Naive thymus-derived CD4-positive, alpha-beta T cell (primary cell): ENCODE results near the gene CCL15. TPM values are rescaled to one million over a fixed set of nuclear protein-coding genes. Genes with fewer than 3 reads are reported as not detected.
"Not testable (repeated sequence)": the region's sequence is repeated elsewhere in the genome, so short reads cannot be mapped to it uniquely, and the experiment has no call there.

Source experiments
- ATAC-seq: fragments of 150-1000 bp; cut with Tn5 transposase; 2 replicates; pipeline ENCODE4 v1.10.0; 2021; ENCODE audit warnings: mild to moderate bottlenecking, moderate library complexity
- CTCF ChIA-PET: fragments of 350-600 bp; sonication (Branson Sonifier 250); formaldehyde crosslinking; loops from one replicate; lab custom pipeline; 2021; ENCODE audit warnings: antibody characterized with exemption; lab: Charles Lee
- POLR2A ChIA-PET: fragments of 350-600 bp; sonication (Branson Sonifier 250); formaldehyde crosslinking; loops from one replicate; lab custom pipeline; 2021; ENCODE audit warnings: antibody characterized with exemption, inconsistent platforms; lab: Charles Lee
- DNase-seq, 9 donors: peaks; one replicate each; pipeline versions ENCODE4 v3.0.0 to v3.0.0-alpha.2; 2020 to 2022; ENCODE audit warnings: mixed read lengths in 1 of 9
- H3K27ac ChIP-seq: one replicate; pipeline ENCODE4 v1.7.0; 2013; ENCODE audit warnings: mild to moderate bottlenecking, low read depth, low read length, moderate library complexity
- H3K27me3 ChIP-seq, 2 donors: one replicate each; pipeline ENCODE4 v1.7.0; 2013; ENCODE audit warnings: low read length in 2 of 2, mild to moderate bottlenecking in 2 of 2, moderate library complexity in 2 of 2; ENCODE audit not compliant: control insufficient read depth in 2 of 2, insufficient read depth in 2 of 2
- H3K36me3 ChIP-seq, 3 experiments: 1 replicate in 2 of 3; 2 replicates in 1 of 3; pipeline ENCODE4 v1.7.0; 2013; ENCODE audit warnings: low read length in 3 of 3, mild to moderate bottlenecking in 3 of 3, moderate library complexity in 1 of 3; ENCODE audit not compliant: insufficient read depth in 3 of 3, control insufficient read depth in 2 of 3
- H3K4me1 ChIP-seq, 2 donors: one replicate each; pipeline ENCODE4 v1.7.0; 2013; ENCODE audit warnings: low read length in 2 of 2, mild to moderate bottlenecking in 2 of 2, moderate library complexity in 1 of 2; ENCODE audit not compliant: control insufficient read depth in 2 of 2, insufficient read depth in 2 of 2
- H3K4me3 ChIP-seq: 2 replicates; pipeline ENCODE4 v1.7.0; 2013; ENCODE audit warnings: mild to moderate bottlenecking, low read length
- H3K9me3 ChIP-seq, 3 experiments: 1 replicate in 2 of 3; 2 replicates in 1 of 3; pipeline ENCODE4 v1.7.0; 2013; ENCODE audit warnings: low read length in 3 of 3; ENCODE audit not compliant: control insufficient read depth in 2 of 3
- H3K27ac Mint-ChIP-seq, 9 donors: one replicate each; pipeline ENCODE4 v1.8.0; 2020 to 2022; ENCODE audit warnings: mixed read lengths in 9 of 9, mild to moderate bottlenecking in 8 of 9, moderate library complexity in 5 of 9, inconsistent platforms in 2 of 9
- H3K27me3 Mint-ChIP-seq, 5 donors: one replicate each; pipeline ENCODE4 v1.8.0; 2021 to 2022; ENCODE audit warnings: mixed read lengths in 5 of 5, mild to moderate bottlenecking in 1 of 5
- H3K36me3 Mint-ChIP-seq, 5 donors: one replicate each; pipeline ENCODE4 v1.8.0; 2020 to 2022; ENCODE audit warnings: mixed read lengths in 5 of 5, mild to moderate bottlenecking in 3 of 5, inconsistent platforms in 1 of 5
- H3K4me1 Mint-ChIP-seq, 7 donors: one replicate each; pipeline ENCODE4 v1.8.0; 2020 to 2022; ENCODE audit warnings: mixed read lengths in 7 of 7, mild to moderate bottlenecking in 3 of 7, inconsistent platforms in 1 of 7
- H3K4me3 Mint-ChIP-seq, 10 donors: one replicate each; pipeline ENCODE4 v1.8.0; 2020 to 2022; ENCODE audit warnings: mild to moderate bottlenecking in 10 of 10, mixed read lengths in 10 of 10, moderate library complexity in 6 of 10, inconsistent platforms in 2 of 10
- H3K9me3 Mint-ChIP-seq, 11 donors: one replicate each; pipeline ENCODE4 v1.8.0; 2020 to 2022; ENCODE audit warnings: mixed read lengths in 11 of 11, mild to moderate bottlenecking in 4 of 11, inconsistent platforms in 1 of 11, moderate library complexity in 1 of 11
- intact Hi-C, 2 donors: fragments of 100-400 bp; cut with micrococcal nuclease; formaldehyde crosslinking; loops; one replicate each; pipeline ENCODE4 v1.15.1; 2023
- polyA plus RNA-seq, 2 donors: library from polyadenylated mRNA; unstranded; fragments of 300-500 nt; fragmentation: Illumina TruSeq; gene quantifications; one replicate each; pipeline ENCODE4 v1.2.3, GENCODE V29; 2021
- total RNA-seq, 6 experiments: library from RNA in 5 of 6; stranded (reverse) in 5 of 6; gene quantifications; 1 replicate in 5 of 6; 2 replicates in 1 of 6; pipeline ENCODE4 v1.2.3 and lab custom pipeline; 2021 to 2026

Gene CCL15
- total and polyA plus RNA-seq, 7 experiments from 2014 or later: not detected

DNA sequence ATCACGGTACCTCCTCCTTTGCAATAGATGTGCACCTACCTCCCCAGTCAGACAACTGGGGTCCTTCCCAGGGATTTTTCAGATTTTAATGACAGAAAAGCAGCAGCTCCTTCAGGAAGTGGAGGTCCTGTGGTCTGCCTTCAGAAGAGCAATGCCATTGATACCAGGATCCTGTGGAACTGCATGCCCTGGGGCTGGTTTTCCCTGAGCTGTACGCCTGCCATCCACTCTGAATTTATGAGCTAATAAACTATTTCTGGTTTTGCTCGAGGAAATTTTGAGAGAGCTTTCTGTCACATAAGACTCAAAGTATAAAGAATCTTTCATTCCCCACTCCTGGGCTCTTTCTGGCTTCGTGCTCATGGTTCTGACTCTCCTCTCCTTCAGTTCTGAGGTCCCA is 26.4 kb upstream of the CCL15 start:
- intact Hi-C loops: no loop called here
- Mint-ChIP-seq H3K9me3 (peaks cover 0 to 6% (median 0%) of the 10 kb centered on the region in 11 donors), H3K4me3 (no peak overlapping the region), H3K36me3 (no peaks in the 10 kb centered on the region), H3K4me1 (no peaks in the 10 kb centered on the region), H3K27ac (no peak overlapping the region), H3K27me3 (peaks cover 16 to 42% (median 26%) of the 10 kb centered on the region in 5 donors)
- ATAC-seq (no peak), DNase-seq (no peak)
- no peaks in the 10 kb centered on the region for H3K9me3 ChIP-seq
- H3K4me1 ChIP-seq: no peaks in the 10 kb centered on the region
- CTCF ChIA-PET: no interaction called here
- H3K27me3 ChIP-seq: no peaks in the 10 kb centered on the region
- POLR2A ChIA-PET: no interaction called here
- no peak overlapping the region for H3K4me3 ChIP-seq
- no peak overlapping the region for H3K27ac ChIP-seq
- H3K36me3 ChIP-seq: no peaks in the 10 kb centered on the region

DNA sequence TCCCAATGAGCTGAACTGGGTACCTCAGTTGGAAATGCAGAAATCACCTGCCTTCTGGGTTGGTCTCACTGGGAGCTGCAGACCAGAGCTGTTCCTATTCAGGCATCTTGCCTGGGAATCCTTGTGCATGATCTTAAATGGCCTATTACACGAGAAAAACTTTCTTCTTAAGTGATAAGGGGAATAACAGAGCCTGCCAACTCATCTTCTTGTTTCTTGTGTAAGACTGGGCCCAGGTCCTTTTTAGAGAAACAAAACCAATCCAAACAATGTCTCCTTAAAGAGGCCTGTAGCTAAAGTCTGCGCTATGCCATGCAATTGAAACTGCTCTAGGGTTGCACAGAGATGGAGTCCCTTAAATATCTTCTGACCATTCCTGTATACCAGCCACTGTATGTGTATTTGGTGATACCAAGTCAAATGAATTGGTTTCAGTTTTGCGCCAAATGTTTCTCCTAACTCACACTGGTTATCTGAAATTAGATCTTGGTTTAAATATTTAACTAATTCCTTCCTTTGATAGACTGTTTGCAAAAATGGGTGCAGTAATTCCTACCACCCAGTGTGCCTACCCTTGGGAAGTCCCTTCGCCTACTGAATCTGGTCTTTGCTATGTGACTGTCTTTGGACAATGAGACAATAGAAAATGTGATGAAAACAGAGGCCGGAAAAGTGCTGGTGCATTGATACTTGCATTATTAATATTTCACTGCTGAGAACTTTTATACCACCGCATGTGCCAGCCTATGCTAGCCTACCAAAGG is 22.9 kb upstream of the CCL15 start:
- H3K27me3 ChIP-seq: no peaks in the 10 kb centered on the region
- no peak overlapping the region for H3K4me3 Mint-ChIP-seq
- H3K9me3 Mint-ChIP-seq: peaks cover 0 to 4% (median 2%) of the 10 kb centered on the region in 11 donors
- CTCF ChIA-PET: no interaction called here
- POLR2A ChIA-PET: no interaction called here
- H3K36me3 ChIP-seq: no peaks in the 10 kb centered on the region
- peaks cover 18 to 40% (median 33%) of the 10 kb centered on the region in 5 donors for H3K27me3 Mint-ChIP-seq
- H3K36me3 Mint-ChIP-seq: no peaks in the 10 kb centered on the region
- DNase-seq (no peak), ATAC-seq (no peak)
- no peak overlapping the region for H3K27ac ChIP-seq
- intact Hi-C loops: no loop called here
- no peaks in the 10 kb centered on the region for H3K4me1 ChIP-seq
- no peak overlapping the region for H3K4me3 ChIP-seq
- H3K4me1 Mint-ChIP-seq: peaks cover 0 to 1% (median 0%) of the 10 kb centered on the region in 7 donors
- no peaks in the 10 kb centered on the region for H3K9me3 ChIP-seq
- no peak overlapping the region for H3K27ac Mint-ChIP-seq

DNA sequence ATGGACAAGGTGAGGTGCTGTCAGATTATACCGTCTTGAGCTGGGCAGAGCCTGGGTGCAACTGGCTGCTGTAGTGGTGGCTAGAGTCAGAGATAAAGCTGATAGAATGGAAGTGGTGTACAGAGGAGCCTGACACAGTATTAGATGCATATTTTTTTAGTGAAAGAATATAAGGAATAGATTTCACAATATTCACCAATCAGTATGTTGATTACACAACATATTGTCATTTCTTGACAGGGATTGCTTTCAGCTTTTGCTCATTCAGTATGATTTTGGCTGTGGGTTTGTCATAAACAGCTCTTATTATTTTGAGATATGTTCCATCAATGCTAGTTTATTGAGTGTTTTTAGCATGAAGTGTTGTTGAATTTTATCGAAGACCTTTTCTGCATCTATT is 18.1 kb upstream of the CCL15 start:
- H3K27ac Mint-ChIP-seq: no peak overlapping the region
- DNase-seq (no peak), ATAC-seq (no peak)
- no peaks in the 10 kb centered on the region for H3K9me3 ChIP-seq
- no peaks in the 10 kb centered on the region for H3K36me3 Mint-ChIP-seq
- H3K4me1 Mint-ChIP-seq: peaks cover 0 to 4% (median 0%) of the 10 kb centered on the region in 7 donors
- H3K36me3 ChIP-seq: no peaks in the 10 kb centered on the region
- H3K4me1 ChIP-seq: no peaks in the 10 kb centered on the region
- H3K9me3 Mint-ChIP-seq: peaks cover 0 to 4% (median 2%) of the 10 kb centered on the region in 11 donors
- ChIA-PET POLR2A (no interaction called here), CTCF (no interaction called here)
- H3K27me3 ChIP-seq: no peaks in the 10 kb centered on the region
- no peak overlapping the region for H3K4me3 ChIP-seq
- H3K27me3 Mint-ChIP-seq: peaks cover 13 to 53% (median 36%) of the 10 kb centered on the region in 5 donors
- intact Hi-C loops: no loop called here
- H3K4me3 Mint-ChIP-seq: no peak overlapping the region
- H3K27ac ChIP-seq: no peak overlapping the region

DNA sequence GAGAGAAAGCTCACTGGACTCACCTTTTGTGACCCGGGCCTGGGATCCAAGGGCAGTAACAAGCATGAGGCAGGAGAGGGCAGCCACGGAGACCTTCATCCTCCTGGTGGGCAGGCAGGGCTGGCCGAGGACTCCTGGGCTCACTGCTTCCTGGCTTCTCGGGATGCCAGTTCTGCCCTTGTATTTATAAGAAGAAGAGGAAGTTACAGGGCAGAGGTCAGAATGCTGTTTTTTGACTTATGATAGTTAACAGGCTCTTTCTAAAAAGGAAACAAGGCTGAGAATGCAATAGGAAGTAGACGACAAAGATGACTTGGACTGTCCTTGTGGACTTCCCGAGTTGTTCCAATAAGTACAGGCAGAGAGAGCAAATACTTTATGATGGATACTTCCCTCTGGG is 16.4 kb upstream of the CCL15 start, which contains the start of gene CCL23:
CCL23 (minus strand) TSS at position 174 of the 400 bp plus-strand sequence; CDS start at position 99, 75 bp downstream.
- ChIA-PET CTCF (no interaction called here), POLR2A (no interaction called here)
- no peaks in the 10 kb centered on the region for H3K9me3 ChIP-seq
- intact Hi-C loops: no loop called here
- ATAC-seq (peak; percentile 26), DNase-seq (no peak)
- peaks cover 17 to 51% (median 30%) of the 10 kb centered on the region in 5 donors for H3K27me3 Mint-ChIP-seq
- peaks cover 0 to 6% (median 0%) of the 10 kb centered on the region in 7 donors for H3K4me1 Mint-ChIP-seq
- H3K9me3 Mint-ChIP-seq: peaks cover 0 to 3% (median 0%) of the 10 kb centered on the region in 11 donors
- H3K27ac ChIP-seq: no peak within 1 kb of the TSS
- no peak within 1 kb of the TSS for H3K4me3 ChIP-seq
- H3K27ac Mint-ChIP-seq: no peak within 1 kb of the TSS
- H3K27me3 ChIP-seq: no peaks in the 10 kb centered on the region
- no peaks in the 10 kb centered on the region for H3K4me1 ChIP-seq
- no peaks in the 10 kb centered on the region for H3K36me3 ChIP-seq
- no peaks in the 10 kb centered on the region for H3K36me3 Mint-ChIP-seq
- no peak within 1 kb of the TSS for H3K4me3 Mint-ChIP-seq

DNA sequence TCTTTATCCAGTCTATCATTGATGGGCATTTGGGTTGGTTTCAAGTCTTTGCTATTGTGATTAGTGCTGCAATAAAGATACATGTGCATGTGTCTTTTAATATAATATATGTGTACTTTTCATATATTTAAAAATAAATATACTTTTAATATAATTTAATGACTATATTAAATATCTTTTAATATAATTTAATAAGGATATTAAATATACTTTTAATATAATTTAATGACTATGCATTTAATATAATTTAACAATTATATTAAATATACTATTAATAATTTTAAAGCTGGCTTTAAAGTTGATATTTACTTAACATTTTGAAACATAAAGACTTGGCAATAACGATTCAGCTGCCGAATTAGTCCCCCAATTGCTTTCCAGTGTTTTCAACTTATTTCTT is 15.2 kb upstream of the CCL15 start:
- CTCF ChIA-PET: no interaction called here
- no peak overlapping the region for H3K27ac Mint-ChIP-seq
- H3K27me3 ChIP-seq: no peaks in the 10 kb centered on the region
- DNase-seq: no peak
- peaks cover 23 to 48% (median 28%) of the 10 kb centered on the region in 5 donors for H3K27me3 Mint-ChIP-seq
- peaks cover 0 to 9% (median 0%) of the 10 kb centered on the region in 11 donors for H3K9me3 Mint-ChIP-seq
- POLR2A ChIA-PET: interaction anchor here (0.8 kb wide), 1 partner anchor 48 kb away, joined by 3 read pairs; the partner anchor contains the start of gene CCL18
- no peaks in the 10 kb centered on the region for H3K36me3 ChIP-seq
- no peaks in the 10 kb centered on the region for H3K9me3 ChIP-seq
- H3K4me1 ChIP-seq: no peaks in the 10 kb centered on the region
- ATAC-seq: no peak
- intact Hi-C loops: no loop called here
- H3K36me3 Mint-ChIP-seq: no peaks in the 10 kb centered on the region
- H3K27ac ChIP-seq: no peak overlapping the region
- peaks cover 0 to 7% (median 0%) of the 10 kb centered on the region in 7 donors for H3K4me1 Mint-ChIP-seq
- no peak overlapping the region for H3K4me3 ChIP-seq
- H3K4me3 Mint-ChIP-seq: no peak overlapping the region

DNA sequence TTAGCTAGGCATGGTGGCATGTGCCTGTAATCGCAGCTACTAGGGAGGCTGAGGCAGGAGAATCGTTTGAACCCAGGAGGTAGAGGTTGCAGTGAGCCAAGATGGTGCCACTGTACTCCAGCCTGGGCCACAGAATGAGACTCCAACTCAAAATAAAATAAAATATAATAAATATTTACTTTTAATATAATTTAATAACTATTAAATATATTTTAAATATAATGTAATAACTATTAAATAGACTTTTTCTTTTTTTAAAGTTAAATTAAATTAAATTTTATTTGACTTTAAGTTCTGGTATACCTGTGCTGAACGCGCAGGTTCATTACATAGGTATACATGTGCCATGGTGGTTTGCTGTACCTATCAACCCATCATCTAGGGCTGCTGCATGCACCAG is 14.5 kb upstream of the CCL15 start:
- H3K27ac Mint-ChIP-seq, H3K9me3 ChIP-seq, ATAC-seq, H3K4me3 ChIP-seq, H3K27me3 ChIP-seq, H3K27ac ChIP-seq, DNase-seq, intact Hi-C loops, CTCF ChIA-PET, H3K4me1 Mint-ChIP-seq, H3K4me3 Mint-ChIP-seq, POLR2A ChIA-PET, H3K36me3 Mint-ChIP-seq, H3K36me3 ChIP-seq, H3K9me3 Mint-ChIP-seq, H3K4me1 ChIP-seq: not testable (repeated sequence)
- peaks cover 21 to 42% (median 29%) of the 10 kb centered on the region in 5 donors for H3K27me3 Mint-ChIP-seq

DNA sequence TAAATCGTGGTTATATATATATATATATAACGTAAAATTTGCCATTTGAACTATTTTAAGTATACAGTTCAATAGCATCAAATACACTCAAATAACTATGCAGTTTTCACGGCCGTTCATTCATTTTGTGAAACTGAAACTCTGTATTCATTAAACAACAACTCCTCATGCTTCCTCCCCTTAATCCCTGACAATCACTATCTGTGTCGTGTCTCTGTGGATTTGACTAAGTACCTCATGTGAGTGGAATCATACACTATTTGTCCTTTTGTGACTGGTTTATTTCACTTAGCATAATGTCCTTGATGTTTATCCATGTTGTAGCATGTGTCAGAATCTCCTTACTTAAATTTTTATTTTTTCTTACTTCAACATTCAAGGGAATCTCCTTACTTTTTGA is 13.6 kb upstream of the CCL15 start:
- no peak for DNase-seq
- no peaks in the 10 kb centered on the region for H3K27me3 ChIP-seq
- peaks cover 18 to 33% (median 29%) of the 10 kb centered on the region in 5 donors for H3K27me3 Mint-ChIP-seq
- H3K27ac Mint-ChIP-seq: no peak overlapping the region
- ChIA-PET CTCF (no interaction called here), POLR2A (no interaction called here)
- H3K4me1 ChIP-seq: no peaks in the 10 kb centered on the region
- no peak overlapping the region for H3K27ac ChIP-seq
- H3K4me3 Mint-ChIP-seq: no peak overlapping the region
- H3K9me3 ChIP-seq: no peaks in the 10 kb centered on the region
- H3K4me3 ChIP-seq: no peak overlapping the region
- no peaks in the 10 kb centered on the region for H3K36me3 Mint-ChIP-seq
- ATAC-seq: no peak
- intact Hi-C loops: no loop called here
- peaks cover 0 to 11% (median 3%) of the 10 kb centered on the region in 11 donors for H3K9me3 Mint-ChIP-seq
- H3K4me1 Mint-ChIP-seq: peaks cover 0 to 11% (median 0%) of the 10 kb centered on the region in 7 donors
- H3K36me3 ChIP-seq: no peaks in the 10 kb centered on the region
